NCI-H226 (cell line): Measurements from ENCODE around the gene ZNF2.
A peak's percentile ranks its signal among the peaks of the same experiment; 100 is the strongest.

Experiments
- DNase-seq: peaks from one replicate; pipeline ENCODE4 v3.0.0-alpha.2; 2015

ZNF2 gene

DNA sequence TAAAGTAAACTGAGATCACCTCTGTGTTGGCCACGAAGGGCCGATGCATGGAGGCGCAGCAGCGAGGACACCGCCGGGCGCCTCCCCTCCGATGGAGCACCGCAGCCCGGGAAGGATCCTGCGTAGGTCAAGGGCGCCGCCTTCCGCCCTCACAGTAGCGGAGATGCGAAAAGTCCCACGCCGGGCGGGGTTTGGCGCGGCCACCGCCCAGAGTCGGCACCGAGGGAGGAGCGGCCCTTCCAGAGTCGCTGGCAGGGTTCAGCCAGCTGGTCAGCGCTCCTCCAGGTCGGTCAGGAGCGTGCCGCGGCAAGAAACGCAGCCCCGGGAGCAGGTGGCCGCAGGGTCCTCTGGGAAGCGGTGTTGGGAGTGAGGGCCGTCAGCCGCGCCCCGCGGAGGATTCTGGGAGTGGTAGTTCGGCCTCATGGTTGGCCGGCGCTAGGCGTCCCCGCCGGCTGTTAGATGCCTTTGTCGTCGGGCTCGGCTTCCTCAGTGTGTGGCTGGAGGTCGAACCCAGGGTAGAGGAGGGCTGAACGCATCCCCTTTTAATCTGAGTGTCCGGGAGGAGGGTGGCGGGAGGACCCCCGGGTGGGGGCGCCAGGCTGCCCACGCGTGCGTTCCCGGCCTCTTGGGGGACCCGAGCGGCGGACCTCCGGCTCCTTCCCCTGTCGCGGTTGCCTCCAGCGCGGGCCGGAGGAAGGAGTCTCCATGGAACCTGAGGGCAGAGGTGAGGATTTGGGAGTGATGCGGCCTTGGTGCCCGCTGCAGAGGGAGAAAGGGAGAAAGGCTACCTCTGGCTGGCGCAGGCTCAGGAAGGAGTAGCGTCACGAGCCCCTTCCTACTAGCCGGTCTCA is 41.7 kb downstream of the ZNF2 start, which contains the start of gene ZNF892:
TSS of gene ZNF892 (plus strand) at position 411 of the 851 bp plus-strand sequence. CDS start at position 706, 295 bp downstream.
- DNase-seq: peak; percentile 45

DNA sequence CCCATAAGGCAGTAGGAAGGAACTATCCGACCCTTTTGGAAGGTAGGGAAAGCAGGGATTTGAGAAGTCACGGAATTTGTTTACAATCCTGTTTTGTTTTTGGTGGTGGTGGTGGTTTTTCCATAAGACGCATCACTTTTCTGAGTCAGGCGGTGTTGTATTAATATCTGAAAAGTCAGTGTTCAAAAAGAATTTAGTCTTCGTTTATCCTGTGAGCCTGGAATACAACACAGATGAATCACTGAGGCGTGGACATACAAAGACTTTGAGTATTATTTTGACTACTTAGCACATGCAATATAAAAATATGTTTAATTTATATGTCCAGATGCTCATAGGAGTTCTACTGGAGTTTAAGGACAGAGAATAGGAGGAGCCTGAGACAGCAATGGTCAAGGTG is 42.5 kb downstream of the ZNF2 start:
- DNase-seq: no peak

DNA sequence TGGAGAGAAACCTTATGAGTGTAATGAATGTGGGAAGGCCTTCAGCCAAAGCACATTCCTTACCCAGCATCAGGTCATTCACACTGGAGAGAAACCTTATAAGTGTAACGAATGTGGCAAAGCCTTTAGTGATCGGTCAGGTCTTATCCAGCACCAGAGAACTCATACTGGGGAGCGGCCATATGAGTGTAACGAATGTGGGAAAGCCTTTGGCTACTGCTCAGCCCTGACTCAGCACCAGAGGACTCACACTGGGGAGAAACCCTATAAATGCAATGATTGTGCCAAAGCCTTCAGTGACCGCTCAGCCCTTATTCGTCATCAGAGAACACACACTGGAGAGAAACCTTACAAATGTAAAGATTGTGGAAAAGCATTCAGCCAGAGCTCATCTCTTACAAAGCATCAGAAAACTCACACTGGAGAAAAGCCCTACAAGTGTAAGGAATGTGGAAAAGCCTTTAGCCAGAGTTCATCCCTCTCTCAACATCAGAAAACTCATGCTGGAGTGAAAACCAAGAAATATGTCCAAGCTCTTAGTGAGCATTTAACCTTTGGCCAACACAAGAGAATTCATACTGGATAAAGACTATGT is 49.5 kb downstream of the ZNF2 start:
- no peak for DNase-seq

DNA sequence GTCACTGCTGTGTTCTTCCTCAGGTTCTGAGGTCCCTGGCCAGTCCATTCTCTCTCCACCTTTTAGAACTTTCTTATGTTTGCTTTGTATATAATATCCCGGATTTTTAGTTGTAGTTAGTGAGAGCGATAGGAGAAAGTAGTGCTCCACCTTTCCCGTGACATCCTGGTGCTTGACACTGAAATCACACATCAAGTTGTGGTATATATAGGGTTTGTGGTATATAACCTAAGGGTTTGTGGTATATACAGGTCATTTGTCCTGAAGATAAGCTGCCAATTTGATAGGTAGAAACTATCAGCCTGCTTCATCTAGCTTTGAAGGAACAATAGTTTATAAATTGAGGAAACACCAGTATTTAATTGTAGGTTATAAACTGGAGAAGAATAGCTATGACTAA is 54.8 kb downstream of the ZNF2 start:
- no peak for DNase-seq

DNA sequence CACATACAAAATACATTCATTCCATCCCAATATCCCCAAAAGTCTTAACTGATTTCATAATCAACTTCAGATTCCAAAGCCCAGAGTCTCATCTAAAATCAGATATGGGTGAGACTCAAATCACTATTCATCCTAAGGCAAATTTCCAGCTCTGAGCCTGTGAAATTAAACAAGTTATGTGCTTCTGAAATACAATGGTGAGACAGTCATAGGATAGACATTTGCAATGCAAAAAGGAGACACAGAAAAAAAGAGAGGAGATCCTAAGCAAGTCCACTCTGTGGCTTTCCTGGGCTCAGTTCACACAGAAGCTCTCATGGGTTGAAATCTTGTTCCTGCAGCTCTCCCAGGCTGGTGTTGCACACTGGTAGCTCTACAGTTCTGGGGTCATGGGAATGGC is 60.0 kb downstream of the ZNF2 start:
- DNase-seq: peak; percentile 9

DNA sequence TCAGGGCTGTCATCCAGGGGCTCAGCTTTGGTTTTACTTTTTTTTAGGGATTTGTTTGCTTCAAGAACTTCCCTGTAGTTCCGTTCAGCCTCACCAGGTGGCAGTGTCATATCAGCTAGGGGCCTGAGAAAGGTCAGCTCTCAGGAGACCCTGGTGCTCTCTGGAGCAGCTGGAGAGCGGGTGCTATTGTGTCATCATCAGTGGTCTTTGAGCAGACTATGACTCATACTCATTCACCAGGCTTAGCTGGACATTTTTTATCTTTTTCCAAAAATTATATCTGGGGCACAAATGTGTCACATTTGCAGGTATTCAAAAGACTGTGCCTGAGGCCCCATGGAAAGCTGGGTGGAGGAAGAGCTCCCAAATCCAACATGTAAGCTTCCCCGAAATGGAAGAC is 66.1 kb downstream of the ZNF2 start:
- DNase-seq: peak; percentile 45

DNA sequence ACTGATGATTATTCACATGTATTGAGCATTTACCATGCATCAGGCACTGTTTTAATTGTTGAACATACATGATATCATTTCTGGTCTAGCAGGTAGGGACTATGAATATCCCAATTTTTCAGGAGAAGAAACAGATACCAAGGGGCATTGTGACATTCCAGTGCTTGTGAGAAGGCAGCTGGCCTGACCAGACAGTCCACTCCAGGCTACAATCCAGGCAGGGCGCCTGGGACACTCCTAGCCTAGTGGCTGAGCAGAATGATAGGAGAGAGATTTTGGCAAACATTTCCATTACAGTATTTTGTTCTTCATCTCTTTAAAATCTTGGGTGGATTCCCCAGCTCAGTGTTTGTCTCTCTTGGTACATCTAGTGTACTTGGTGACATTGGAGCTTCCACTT is 66.6 kb downstream of the ZNF2 start:
- no peak for DNase-seq
